Measurements from ENCODE around the gene GAL3ST2.

DNA sequence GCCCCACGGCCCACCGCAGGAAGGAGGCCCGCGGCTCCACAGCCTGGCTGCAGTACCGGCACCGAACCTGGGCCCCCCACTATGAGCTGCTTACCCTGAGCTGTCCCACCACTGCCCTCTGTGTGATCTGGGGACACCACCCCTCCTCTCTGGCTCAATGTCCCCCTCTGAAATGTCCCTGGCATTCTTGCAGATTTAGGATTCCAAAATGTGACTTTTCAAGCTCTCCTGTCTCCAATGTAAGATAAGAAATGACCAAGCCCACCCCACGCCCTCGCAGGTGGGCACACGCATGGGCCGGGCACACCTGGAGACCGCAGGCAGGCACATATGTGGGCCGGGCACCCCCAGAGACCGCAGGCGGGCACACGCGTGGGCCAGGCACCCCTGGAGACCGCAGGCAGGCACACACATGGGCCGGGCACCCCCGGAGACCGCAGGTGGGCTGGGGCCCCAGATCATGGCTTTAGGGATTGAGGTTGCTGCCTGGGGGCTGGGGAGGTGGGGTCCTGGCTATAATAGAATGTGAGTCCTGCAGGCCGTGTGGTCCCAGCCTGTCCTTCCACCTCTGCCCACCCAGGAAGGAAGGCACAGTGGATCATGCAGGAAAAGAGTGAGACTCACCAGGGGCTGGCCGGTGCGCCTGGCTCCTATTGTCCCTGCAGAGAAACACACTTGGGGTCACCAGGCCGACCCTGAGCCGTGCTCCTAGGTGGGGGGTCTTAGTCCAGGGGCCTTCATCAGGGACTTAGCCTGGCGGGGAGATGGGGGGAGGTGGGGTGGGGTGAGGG is 74.9 kb downstream of the GAL3ST2 start:
- no peak for TF ChIP-seq POLR2A (IDR thresholded peaks at IDR 0.05)
- TF ChIP-seq, protein P1, sequence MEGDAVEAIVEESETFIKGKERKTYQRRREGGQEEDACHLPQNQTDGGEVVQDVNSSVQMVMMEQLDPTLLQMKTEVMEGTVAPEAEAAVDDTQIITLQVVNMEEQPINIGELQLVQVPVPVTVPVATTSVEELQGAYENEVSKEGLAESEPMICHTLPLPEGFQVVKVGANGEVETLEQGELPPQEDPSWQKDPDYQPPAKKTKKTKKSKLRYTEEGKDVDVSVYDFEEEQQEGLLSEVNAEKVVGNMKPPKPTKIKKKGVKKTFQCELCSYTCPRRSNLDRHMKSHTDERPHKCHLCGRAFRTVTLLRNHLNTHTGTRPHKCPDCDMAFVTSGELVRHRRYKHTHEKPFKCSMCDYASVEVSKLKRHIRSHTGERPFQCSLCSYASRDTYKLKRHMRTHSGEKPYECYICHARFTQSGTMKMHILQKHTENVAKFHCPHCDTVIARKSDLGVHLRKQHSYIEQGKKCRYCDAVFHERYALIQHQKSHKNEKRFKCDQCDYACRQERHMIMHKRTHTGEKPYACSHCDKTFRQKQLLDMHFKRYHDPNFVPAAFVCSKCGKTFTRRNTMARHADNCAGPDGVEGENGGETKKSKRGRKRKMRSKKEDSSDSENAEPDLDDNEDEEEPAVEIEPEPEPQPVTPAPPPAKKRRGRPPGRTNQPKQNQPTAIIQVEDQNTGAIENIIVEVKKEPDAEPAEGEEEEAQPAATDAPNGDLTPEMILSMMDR (IDR thresholded peaks at IDR 0.05), result no peak

Data from body of pancreas (tissue), 4 donors.